22Rv1 (cell line): ENCODE data around the gene KCTD5.

ENCODE experiments used
- H3K27ac ChIP-seq: fragments of 450-650 bp; 2 replicates; pipeline ENCODE4 v1.5.1; 2017
- CTCF ChIP-seq: fragments of 450-650 bp; IDR thresholded peaks from 2 replicates; pipeline ENCODE4 v1.5.1; 2017; ENCODE audit warnings: mild to moderate bottlenecking
- ZFX ChIP-seq: fragments of 450-650 bp; IDR thresholded peaks from 2 replicates; pipeline ENCODE4 v1.6.1; 2017; ENCODE audit warnings: antibody characterized with exemption, borderline replicate concordance

KCTD5 gene

DNA sequence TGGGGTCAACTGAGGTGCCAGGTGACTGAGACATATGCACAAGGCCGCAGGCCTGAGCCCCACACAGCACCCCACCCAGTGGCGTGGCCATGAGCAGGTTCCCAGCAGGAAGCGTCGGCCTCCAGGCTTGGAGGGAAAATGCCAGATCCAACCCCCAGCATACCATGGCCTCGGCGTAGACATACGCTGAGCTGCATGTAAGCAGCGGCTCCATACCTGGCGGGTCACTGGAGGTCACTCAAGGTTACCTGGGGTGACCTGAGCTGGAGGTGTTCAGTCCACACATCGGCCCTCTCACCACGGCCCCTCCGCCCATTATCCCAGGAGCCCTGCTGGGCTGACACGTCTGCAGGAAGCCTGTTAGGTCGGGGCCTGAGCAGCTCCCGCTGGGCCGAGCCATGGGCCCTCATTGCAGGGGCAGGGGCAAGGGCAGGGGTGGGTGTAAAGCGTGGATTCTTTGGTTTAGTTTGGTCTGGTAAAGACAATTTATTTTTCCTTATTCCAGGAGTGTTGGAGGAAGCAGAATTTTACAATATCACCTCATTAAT is 15.2 kb downstream of the KCTD5 start:
- TF ChIP-seq ZFX = no peak
- TF ChIP-seq CTCF = no peak

DNA sequence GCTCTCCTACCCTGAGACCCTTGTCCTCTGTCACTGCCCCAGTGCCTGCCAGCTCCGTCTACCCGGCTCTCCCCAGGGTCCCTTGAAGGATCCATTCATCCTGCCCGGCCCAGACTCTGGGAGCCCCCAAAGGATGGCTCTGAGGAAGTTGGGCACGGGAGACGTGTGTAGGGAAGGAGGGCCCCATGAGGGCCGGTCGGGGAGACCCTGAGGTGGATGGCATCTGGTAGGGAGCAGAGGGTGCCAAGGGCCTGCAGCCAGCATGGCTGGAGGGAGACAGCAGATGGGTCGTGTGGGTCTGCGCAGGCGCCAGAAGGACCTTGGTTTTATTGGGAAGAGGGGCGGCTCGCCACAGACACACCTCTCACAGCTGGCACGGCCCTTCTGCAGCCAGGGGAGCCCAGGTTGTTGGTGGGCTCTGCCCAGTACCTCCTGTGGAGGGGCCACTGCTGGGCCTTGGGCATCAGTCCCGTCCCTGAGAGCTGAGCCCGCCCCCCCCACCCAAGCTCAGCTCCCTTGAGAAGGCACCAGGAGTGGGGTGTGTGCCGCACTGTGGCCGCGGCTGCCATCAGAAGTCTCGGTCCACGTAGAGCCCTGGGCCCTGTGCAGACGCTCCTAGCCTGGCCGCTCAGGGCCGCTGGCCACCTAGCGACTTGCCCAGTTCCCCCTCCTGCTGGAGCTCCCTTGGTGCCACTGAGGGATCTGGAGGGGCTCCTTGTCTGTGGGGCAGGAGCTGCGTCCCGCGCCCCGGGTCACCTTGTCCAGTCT is 16.0 kb downstream of the KCTD5 start:
- H3K27ac ChIP-seq = no peak overlapping the region
- TF ChIP-seq ZFX (no peak), CTCF (no peak)

More for the DNA sequence above, 15.2 kb downstream of the KCTD5 start:
- no peak overlapping the region for H3K27ac ChIP-seq

DNA sequence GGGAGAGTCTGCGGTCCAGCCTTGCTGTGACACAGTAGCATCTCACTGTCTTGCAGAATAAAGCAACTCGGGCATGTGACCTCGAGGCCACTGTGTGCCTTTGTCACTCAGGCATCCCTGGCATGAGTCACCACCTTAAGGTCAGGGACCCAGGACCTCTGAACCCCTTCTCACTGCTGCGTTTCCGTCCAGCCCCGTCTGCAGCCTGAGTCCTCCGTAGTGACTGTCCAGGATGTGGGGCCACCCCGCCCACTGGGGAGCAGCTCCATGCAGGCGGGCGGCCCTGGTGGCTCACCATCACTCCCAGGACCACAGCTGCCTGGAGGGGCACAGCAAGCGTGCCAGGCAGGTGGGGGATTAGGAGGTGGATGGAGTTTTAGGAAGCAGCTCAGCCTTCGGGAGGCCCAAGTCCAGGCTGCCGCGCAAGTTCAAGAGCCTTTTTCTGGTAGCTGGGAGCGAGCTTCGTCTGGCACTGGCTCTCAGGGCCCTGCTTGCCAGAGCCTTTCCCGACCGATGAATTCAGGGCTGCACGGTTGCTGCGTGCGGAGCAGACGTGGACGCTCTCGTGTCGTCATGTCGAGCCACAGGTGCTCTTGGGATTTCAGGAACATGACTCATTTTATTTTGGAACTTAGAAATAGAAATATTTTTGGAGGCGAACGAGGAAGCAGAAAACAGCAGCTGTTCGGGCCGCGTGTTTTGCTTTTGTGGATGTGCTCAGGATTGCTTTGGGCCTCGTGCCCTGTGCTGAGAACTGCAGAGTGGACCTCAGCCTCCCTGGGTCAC is 16.8 kb downstream of the KCTD5 start:
- no peak overlapping the region for H3K27ac ChIP-seq
- TF ChIP-seq CTCF = no peak

DNA sequence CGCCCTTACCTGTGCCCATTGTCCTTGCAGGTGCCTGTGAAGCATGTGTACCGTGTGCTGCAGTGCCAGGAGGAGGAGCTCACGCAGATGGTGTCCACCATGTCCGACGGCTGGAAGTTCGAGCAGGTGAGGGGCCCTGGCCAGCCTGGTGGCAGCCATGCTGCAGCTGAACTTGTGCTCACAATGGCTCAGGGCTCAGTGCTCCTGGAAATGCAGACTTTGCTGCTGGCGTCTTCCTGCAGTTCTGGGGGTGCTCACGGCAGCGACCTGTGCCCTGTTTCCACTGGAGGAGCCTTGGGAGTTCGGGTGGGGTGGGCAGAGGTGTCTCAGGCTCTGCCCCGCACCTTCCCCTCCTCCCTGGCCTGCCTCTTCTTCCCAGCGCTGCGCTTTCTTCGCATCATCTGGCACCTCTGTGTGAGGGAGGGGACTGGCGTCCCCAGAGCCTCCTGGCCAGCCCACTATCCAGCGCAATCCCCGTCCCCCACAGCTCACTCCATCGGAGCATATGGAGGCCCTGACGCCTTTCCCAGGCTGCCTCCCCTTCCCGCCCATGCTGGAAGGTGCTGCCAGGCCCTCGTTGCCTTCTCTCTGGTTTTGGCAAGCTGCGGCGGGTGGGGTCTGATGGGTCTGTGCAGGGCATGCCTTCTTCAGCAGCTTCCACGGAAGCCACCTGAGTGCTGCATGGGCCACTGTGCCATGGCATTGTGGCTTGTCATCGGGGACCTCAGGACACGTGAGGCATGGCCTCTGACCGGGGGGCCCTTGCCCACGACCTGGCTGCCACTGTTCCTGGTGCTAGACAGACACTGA is 17.7 kb downstream of the KCTD5 start:
- TF ChIP-seq CTCF = no peak
- no peak for TF ChIP-seq ZFX
- no peak overlapping the region for H3K27ac ChIP-seq

- no peak for TF ChIP-seq CTCF
- no peak overlapping the region for H3K27ac ChIP-seq
Measured at GRCh38 chr16:2700786-2701185, 18.5 kb downstream of the KCTD5 start.

DNA sequence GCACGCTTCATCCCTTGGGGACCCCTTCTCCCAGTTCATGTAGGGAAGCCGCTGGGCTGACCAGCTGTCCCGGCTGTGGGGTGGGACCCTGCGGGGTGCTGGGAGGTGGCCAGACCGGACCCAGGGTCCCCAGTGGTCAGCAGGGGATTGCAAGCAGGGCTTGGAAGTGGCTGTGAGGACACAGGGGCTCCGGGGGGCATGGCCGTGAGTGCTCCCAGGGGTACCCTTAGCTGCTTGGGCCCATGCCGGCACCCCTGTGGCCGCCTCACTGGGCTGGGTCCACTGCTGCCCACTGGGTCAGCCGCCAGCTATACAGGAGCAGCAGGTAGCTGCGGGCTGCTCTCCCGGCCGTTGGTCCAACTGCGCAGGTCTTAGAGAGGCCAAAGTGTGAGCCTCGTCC is 18.9 kb downstream of the KCTD5 start:
- TF ChIP-seq CTCF = no peak
- TF ChIP-seq ZFX = no peak
- no peak overlapping the region for H3K27ac ChIP-seq
